GM21515 (cell line): ENCODE measurements around the gene APOL3.
"Not testable (repeated sequence)": the region's sequence is repeated elsewhere in the genome, so short reads cannot be mapped to it uniquely, and the experiment has no call there.

Experiments
- ATAC-seq: cut with Tn5 transposase; IDR thresholded peaks from one replicate; pipeline ENCODE4 v1.9.1; 2021; ENCODE audit not compliant: unreplicated experiment

The APOL3 gene

DNA sequence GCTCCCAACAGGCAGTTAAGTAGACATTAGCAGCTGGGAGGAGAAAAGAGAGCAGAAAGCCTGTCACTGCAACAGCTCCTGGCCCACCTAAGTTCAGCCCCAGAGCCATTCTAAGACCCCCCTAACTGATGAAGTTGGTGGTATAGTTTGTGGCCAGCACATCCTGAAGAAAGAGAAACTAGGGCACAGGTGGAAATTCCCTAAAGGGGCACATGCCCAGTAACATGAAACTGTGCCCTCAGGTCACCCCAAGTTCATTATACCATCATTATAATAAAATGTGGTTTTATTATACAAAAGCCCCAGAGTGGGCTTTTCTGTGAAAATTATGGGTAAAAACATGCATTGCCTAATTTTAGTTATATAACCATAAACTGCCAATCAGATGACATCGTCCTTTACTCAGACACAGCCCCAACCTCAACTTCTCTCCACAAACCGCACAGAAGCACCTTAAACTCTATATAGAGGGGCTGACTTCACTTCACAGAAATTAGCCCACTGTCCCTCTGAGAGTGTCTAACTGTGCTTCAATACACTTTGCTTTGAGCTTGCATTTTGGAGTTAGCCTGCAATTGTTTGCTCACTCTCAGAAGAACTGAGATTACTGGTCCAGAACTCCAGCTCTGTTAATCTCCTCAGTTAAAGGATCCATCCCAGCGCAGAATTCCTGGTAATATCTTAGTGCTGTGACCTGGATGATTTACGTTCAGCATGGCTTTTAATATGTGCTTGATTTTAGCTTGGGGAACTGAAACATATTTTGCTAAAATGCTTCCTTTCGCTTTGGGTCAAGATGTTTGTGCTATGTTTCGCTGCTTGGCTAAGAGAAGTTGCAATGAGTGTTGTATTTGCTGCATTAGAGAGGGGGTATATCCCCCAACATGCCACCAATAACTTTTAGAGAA, 1.8 kb upstream of the APOL3 start:
- peak; percentile 56 for ATAC-seq

- not testable (repeated sequence) for ATAC-seq
Observed at GRCh38 chr22:36161793-36162126, 1.2 kb upstream of the APOL3 start.

DNA sequence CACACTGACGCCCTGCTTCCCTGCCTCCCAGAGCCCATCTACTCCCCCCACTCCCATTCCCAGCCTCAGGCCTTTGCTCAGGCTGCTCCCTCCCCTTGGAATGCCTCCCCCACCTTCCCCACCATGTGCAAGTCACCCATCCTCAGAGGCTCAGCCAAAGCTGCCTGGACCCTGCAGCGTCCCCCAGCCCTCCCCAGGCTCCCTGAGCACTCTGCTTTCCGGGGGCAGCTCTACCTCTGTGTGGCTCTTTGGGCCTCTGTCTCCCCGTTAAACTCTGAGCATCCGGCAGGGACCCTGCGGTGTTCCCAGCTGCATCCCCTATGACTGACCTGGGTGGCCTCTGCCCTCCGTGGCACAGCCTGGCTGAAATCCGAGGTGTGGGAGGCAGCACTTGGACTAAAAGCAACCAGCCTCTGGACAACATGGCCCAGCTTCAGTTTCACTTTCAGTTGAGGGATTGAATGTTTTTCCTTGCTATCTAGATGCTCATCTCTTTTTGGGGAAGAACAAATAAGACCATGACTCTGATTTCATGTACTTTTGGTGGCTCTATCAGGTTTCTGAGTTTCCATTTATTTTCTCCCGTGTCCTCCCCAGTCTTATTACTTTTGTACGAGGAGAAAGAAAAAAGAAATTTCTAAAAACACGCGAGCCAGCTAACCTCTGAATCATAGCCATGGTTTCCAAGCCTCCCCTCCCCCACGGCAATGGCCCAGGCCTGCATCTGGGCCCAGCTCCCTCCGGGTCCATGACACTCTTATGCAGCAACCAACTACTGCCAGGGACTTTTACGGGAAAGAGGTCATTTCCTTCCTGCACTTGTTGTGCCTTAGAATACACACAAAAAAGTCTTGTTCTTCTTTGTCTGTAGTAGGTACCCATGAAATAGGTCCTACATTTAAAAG, 3.8 kb downstream of the APOL3 start:
- no peak for ATAC-seq

DNA sequence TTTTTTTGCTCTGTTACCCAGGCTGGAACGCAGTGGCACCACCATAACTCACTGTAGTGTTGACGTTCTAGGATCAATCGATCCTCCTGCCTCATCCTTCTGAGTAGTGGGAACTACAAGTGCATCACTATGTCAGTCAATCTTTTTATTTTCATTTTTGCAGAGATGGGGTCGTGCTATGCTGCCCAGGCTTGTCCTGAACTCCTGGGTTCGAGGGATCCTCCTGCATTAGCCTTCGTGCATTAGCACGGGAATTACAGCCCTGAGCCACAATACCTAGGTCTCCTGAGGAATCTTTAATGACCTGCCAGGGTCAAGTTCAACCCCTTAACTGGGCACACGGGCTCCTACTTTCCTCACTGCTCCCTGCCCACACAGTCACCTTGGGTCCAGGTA, 4.4 kb downstream of the APOL3 start:
- ATAC-seq: no peak

GRCh38 chr22:36155702-36156101, 4.9 kb downstream of the APOL3 start:
- no peak for ATAC-seq

DNA sequence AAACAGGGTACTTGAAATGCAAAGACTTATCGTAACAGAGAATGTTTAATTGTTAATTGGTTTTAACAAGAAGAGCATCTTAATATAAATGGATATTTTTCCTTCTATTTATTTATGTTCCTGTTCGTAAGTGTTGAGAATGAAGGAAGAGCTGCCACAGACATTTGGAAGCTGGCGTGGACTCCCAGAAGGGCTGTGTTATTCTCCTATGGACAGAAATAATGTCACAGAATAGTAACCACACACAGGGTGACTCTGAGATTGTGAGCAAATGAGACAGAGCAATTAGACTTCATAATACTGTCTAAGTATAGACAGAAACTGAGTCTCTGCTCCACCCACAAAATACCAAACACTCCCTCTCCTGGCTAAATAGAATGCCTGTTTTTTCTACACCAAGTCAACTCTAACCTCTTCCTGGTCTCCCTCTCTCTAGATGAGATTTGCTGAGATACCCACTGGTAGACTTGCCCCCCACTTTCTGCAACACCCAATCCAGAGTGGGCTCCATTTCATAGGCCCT, 6.1 kb downstream of the APOL3 start:
- no peak for ATAC-seq

- ATAC-seq: no peak
Observed at GRCh38 chr22:36153501-36154422, 6.8 kb downstream of the APOL3 start.

GRCh38 chr22:36152821-36153220, 7.7 kb downstream of the APOL3 start:
- ATAC-seq: not testable (repeated sequence)

GRCh38 chr22:36152088-36152487, 8.5 kb downstream of the APOL3 start:
- no peak for ATAC-seq

DNA sequence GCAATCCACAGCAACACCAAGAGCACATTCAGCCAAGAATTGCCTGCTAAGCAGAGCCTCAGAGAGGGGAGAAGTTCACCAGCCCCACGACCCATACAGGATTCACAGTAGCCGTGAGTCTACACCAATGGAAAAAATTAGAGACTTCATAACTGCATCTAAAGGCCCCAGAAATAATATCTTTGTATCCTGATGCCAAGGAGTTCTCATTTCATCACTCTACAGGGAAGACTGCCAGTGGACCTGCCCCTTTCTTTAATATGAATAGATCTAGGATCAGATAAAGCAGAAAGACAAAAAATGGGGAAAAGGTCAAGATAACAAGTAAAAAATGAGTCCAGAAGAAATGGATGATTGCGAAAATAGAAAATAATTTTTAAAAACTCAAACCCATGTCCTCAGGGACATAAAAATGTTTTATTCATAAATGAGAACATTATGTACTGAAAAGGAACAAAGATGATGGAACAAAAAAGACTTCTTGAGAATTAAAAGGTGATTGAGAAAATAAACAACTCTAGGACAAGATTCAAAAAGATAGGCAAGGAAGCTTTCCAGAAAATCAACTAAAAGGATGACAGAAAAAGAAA, 9.5 kb downstream of the APOL3 start:
- no peak for ATAC-seq

DNA sequence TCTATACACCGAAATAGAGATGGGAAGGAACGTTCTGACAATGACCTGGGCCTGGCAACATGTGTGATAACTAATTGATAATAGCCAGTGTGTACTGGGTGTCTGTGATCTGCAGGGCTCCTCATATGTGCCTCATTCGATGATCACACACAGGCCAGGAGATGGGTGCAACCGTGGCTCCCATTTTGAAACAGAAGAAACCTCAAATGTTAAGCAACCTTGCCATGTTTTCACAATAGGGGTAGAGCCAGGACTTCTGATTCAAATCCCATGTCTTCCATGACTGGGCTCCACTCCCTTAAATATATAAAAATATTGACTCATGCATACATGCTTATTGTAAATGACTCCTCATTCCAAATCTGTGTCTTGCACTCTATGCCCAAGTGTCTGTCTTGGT, 11.1 kb downstream of the APOL3 start:
- no peak for ATAC-seq

DNA sequence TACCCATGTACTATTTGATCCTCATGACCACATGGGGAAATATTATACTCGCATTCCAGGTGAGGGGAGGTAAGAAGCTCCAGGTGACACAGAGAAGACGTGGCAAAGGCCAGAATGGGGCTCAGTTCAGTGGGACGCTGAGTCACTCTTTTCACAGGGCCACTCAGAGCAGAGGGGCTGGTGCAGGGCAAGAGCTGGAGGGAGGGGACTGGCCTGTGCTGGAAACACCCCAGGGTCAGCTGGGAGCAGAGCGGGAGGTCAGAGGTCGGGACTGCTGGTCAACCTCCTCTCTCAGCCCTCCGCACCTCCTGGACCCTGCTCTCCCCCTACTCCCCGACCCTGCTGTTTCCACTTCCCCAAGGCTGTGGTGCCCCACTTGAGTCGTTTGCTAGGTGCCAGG, 12.1 kb downstream of the APOL3 start:
- ATAC-seq: no peak

DNA sequence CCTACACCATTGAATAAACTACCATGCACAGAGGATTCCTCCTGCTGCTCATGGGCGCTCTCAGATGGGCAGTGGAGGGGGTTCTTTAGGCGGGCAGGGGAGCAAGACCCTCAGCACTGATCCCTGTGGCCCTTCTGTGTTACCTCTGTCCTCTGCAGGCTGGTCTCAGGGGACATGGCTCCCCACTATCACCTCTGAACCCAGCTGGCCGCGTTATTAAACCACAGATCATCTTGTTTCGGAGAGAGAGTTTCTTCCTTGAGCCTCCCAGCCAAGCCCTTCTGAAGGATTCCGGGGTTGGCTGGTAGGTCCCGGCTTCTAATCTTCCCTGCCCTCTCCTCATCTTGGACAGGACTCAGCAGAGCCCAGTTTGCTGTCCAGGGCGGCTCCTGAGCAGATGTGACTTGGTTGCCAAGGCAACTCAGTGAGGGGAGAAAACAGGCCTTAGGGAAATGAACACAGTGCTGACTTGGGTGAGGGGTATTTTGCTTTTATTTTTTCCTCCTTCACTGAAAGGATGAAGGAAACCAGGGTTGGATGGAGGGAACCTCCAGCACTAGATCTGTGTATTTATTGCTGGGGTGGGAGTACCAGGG, 13.3 kb downstream of the APOL3 start:
- no peak for ATAC-seq

GRCh38 chr22:36145881-36146280, 14.7 kb downstream of the APOL3 start:
- no peak for ATAC-seq

GRCh38 chr22:36144886-36145541, 15.5 kb downstream of the APOL3 start:
- no peak for ATAC-seq

DNA sequence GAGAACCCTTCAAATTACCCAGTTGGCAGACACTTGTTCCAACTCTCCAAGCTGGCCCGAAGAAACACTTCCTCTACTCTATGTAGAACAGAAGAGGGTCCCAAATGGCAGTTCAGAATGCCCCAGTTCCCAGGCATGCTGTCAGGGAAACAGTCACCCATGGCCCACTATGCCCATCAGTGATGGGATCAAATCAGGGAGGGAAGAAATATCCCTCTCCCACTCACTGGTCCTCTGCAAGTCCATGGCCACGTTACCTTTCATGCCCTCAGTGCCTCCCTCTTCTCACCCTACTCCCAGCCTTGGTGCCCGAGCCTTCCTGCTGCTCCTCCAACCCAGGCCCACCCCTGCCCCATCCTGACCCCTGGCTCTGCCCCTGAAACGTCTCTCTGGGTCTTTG, 16.6 kb downstream of the APOL3 start:
- ATAC-seq: no peak

DNA sequence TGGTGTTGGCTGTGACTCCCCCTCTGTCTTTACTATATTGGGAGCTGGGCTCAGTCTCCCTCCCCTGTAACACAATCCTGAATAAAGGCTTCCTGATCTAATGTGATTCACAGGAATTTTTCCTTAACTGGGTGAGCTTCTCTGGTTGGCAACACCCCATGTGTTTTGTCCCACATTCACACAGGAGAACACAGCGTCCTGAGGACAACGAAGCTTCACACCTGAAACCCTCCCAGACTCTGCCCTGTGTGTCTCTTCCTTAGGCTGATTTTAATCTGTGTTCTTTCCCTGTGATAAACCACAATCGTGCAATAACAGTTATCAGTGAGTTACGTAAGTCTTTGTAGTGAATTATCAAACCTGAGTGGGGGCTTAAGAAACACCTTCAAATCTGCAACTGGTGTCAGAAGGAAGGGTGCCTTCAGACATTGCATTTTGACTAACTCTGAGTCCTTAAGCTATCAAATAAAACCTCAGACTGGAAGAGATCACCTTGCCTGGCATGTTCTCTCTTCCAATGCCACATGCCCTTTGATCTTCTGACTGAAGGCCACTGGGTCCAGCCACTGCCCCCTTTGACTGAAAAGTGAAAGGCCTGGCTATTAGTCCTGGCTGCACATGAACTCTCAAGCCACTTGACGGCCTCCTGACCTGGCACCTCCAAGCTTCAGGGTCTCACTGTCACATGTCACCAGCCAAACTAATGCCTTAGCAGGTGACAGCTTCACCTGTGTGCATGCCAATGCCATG, 17.3 kb downstream of the APOL3 start:
- no peak for ATAC-seq

DNA sequence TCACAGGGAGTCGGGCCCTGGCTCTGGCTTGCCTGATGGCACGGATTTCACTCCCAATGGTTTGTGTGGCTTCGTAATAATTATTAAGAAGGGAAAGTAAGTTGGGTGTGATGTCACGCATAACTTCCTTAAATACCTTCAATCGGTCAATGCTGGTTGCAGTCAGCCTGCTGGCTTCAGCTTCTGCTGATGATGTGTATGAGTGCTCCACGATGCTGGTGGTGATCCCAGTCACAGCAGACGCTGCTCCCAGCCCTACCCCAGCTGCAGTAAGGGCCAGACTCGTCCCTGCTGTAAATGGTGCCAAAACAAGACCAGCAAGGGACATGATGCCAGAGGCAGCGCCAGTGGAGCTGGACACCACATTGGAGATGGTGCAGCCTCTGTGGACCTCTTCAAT, 19.1 kb downstream of the APOL3 start:
- ATAC-seq: no peak

GRCh38 chr22:36138709-36139108, 21.8 kb downstream of the APOL3 start:
- ATAC-seq: not testable (repeated sequence)
